ENCODE results near the gene PSG4. TPM values are rescaled to one million over a fixed set of nuclear protein-coding genes. Genes with fewer than 3 reads are reported as not detected.
"Not testable (repeated sequence)": the region's sequence is repeated elsewhere in the genome, so short reads cannot be mapped to it uniquely, and the experiment has no call there.

The PSG4 gene
- total RNA-seq, 1 donor from 2014 or later, result not detected

GRCh38 chr19:43198686-43199419, 6.6 kb downstream of the PSG4 start:
- not testable (repeated sequence) for DNase-seq (ENCODE audit: low read depth)

- DNase-seq (ENCODE audit: low read depth), result not testable (repeated sequence)
Observed at GRCh38 chr19:43197666-43198397, 7.6 kb downstream of the PSG4 start.

- not testable (repeated sequence) for DNase-seq (ENCODE audit: low read depth)
Observed at GRCh38 chr19:43194397-43194796, 11.0 kb downstream of the PSG4 start.

- not testable (repeated sequence) for DNase-seq (ENCODE audit: low read depth)
Observed at GRCh38 chr19:43192381-43193155, 12.9 kb downstream of the PSG4 start.

GRCh38 chr19:43188092-43188491, 17.3 kb downstream of the PSG4 start:
- not testable (repeated sequence) for DNase-seq (ENCODE audit: low read depth)

GRCh38 chr19:43186311-43186935, 19.0 kb downstream of the PSG4 start, which contains the start of gene PSG5:
PSG5 (minus strand) TSS chr19:43186536; CDS start chr19:43186405, 131 bp downstream.
- not testable (repeated sequence) for DNase-seq (ENCODE audit: low read depth)

- not testable (repeated sequence) for DNase-seq (ENCODE audit: low read depth)
Observed at GRCh38 chr19:43181869-43182771, 23.3 kb downstream of the PSG4 start.

GRCh38 chr19:43179569-43180147, 25.8 kb downstream of the PSG4 start:
- not testable (repeated sequence) for DNase-seq (ENCODE audit: low read depth)

- not testable (repeated sequence) for DNase-seq (ENCODE audit: low read depth)
Observed at GRCh38 chr19:43178577-43178976, 26.9 kb downstream of the PSG4 start.

- not testable (repeated sequence) for DNase-seq (ENCODE audit: low read depth)
Observed at GRCh38 chr19:43165906-43166305, 39.5 kb downstream of the PSG4 start.

- not testable (repeated sequence) for DNase-seq (ENCODE audit: low read depth)
Observed at GRCh38 chr19:43163135-43163534, 42.3 kb downstream of the PSG4 start.

- DNase-seq (ENCODE audit: low read depth), result not testable (repeated sequence)
Observed at GRCh38 chr19:43162261-43162660, 43.2 kb downstream of the PSG4 start.

- DNase-seq (ENCODE audit: low read depth), result peak; percentile 9
Observed at GRCh38 chr19:43152214-43152613, 53.2 kb downstream of the PSG4 start.

- not testable (repeated sequence) for DNase-seq (ENCODE audit: low read depth)
Observed at GRCh38 chr19:43149788-43150187, 55.6 kb downstream of the PSG4 start.

GRCh38 chr19:43148233-43148632, 57.2 kb downstream of the PSG4 start:
- DNase-seq (ENCODE audit: low read depth), result peak; percentile 21
